HepG2 (cell line): ENCODE results near the gene TMEM107. TPM values are rescaled to one million over a fixed set of nuclear protein-coding genes. Genes with fewer than 3 reads are reported as not detected.

Source experiments
- FOXO1 ChIP-seq: sonication (generic); formaldehyde crosslinking; IDR thresholded peaks from 2 replicates; pipeline ENCODE4 v1.4.0; 2020; ENCODE audit warnings: missing genetic modification reagents
- JUNB ChIP-seq: sonication (generic); formaldehyde crosslinking; IDR thresholded peaks from 2 replicates; pipeline ENCODE4 v1.8.0; 2022; ENCODE audit warnings: missing genetic modification reagents, mild to moderate bottlenecking, borderline replicate concordance
- KLF16 ChIP-seq, 2 experiments: sonication (generic) in 1 of 2; formaldehyde crosslinking in 1 of 2; IDR thresholded peaks; 2 replicates each; pipeline versions ENCODE4 v1.6.1 to v1.8.0; 2016 to 2023; ENCODE audit warnings: missing genetic modification reagents in 2 of 2, missing compliant biosample characterization in 1 of 2
- TGIF2 ChIP-seq: IDR thresholded peaks from 2 replicates; pipeline ENCODE4 v1.6.1; 2016; ENCODE audit warnings: control low read depth, missing compliant biosample characterization
- TSC22D2 ChIP-seq: sonication (generic); formaldehyde crosslinking; IDR thresholded peaks from 2 replicates; pipeline ENCODE4 v1.5.1; 2020; ENCODE audit warnings: missing genetic modification reagents, mild to moderate bottlenecking, borderline replicate concordance
- ZNF143 ChIP-seq: sonication (generic); formaldehyde crosslinking; IDR thresholded peaks from 2 replicates; pipeline ENCODE4 v1.4.0; 2020; ENCODE audit warnings: missing genetic modification reagents
- ZNF839 ChIP-seq: sonication (generic); formaldehyde crosslinking; IDR thresholded peaks from 2 replicates; pipeline ENCODE4 v1.4.0; 2020; ENCODE audit warnings: missing genetic modification reagents, mild to moderate bottlenecking, borderline replicate concordance
- polyA plus RNA-seq, 8 experiments: library from polyadenylated mRNA; depleted of rRNA in 3 of 8; stranded (reverse) in 7 of 8; unstranded in 1 of 8; fragments of >200 nt; fragmentation: Illumina TruSeq in 4 of 8; extraction: Trizol in 4 of 8; gene quantifications; 2 replicates each; pipeline versions ENCODE4 v1.2.1 to v1.2.3, GENCODE V29; 2011 to 2016; ENCODE audit warnings: low read depth in 4 of 8, missing spikeins in 1 of 8, mixed read lengths in 1 of 8; ENCODE audit not compliant: insufficient read depth in 1 of 8
- total RNA-seq, 5 experiments: library from RNA; depleted of rRNA; stranded (reverse); fragments of >200 nt; fragmentation: Illumina TruSeq; extraction: Trizol; gene quantifications; 2 replicates each; pipeline ENCODE4 v1.2.3, GENCODE V29; 2016; ENCODE audit warnings: low read depth in 1 of 5
- TF ChIP-seq, protein P1 (sequence below): IDR thresholded peaks from 2 replicates; pipeline ENCODE4 v1.6.1; 2016; ENCODE audit warnings: missing biosample characterization, missing genetic modification reagents, low read depth
- TF ChIP-seq, protein P2 (sequence below): sonication (generic); formaldehyde crosslinking; IDR thresholded peaks from 2 replicates; pipeline ENCODE4 v1.4.0; 2020; ENCODE audit warnings: mild to moderate bottlenecking, missing genetic modification reagents
- TF ChIP-seq, protein P3 (sequence below): sonication (generic); formaldehyde crosslinking; IDR thresholded peaks from 2 replicates; pipeline ENCODE4; 2020; ENCODE audit warnings: missing genetic modification reagents, mild to moderate bottlenecking, borderline replicate concordance
- TF ChIP-seq, protein P4 (sequence below): sonication (generic); formaldehyde crosslinking; IDR thresholded peaks from 2 replicates; pipeline ENCODE4 v1.4.0; 2020; ENCODE audit warnings: missing genetic modification reagents, borderline replicate concordance
- TF ChIP-seq, protein P5 (sequence below): sonication (generic); formaldehyde crosslinking; IDR thresholded peaks from 2 replicates; pipeline ENCODE4 v1.8.0; 2022; ENCODE audit warnings: mild to moderate bottlenecking, missing genetic modification reagents, moderate library complexity
- TF ChIP-seq, protein P6 (sequence below): sonication (generic); formaldehyde crosslinking; IDR thresholded peaks from 2 replicates; pipeline ENCODE4 v1.5.1; 2020; ENCODE audit warnings: mild to moderate bottlenecking, missing genetic modification reagents, moderate library complexity

The TMEM107 gene
- total and polyA plus RNA-seq, 2 of the 13 experiments (the other 11 are each of a cell fraction or from before 2014, with no cell fraction given), result 7.2 to 15.3 TPM

DNA sequence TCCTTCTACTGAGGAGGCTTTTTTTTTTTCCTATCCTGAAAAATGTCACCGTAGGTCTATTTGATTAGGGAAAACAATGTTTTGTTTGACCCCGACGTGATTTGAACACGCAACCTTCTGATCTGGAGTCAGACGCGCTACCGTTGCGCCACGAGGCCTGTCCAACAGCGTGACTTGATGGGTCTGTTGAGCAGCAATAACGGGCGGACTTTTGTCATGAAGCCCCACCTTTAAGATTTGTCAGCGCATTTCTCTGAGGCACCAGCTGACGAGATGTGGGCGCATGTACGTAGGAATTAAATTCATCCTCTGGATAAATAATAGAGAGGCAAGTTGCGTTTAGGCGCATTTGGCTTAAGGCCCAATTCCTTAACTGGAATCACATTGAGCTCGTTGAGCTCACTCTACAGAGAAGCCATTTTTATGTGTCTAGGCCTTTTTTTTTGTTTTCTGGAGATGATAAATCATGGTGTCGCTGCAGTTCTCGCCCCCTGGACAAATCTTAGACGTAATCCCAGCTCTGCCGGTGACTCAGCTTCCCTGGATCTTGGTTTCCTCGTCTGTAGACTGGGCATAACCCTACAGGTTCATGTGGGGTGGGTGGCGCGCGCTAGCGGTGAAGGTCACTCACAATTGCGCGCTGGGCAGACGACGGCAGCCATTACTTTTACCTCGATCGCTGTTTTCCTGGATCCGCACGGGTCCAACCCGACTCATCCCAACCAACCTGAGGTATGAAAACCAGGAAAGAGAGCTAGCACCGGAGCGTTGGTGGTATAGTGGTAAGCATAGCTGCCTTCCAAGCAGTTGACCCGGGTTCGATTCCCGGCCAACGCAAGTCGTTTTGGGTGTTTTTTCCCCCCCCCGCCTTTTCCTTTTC, 44.8 kb upstream of the TMEM107 start (continued):
- TF ChIP-seq, protein P1, sequence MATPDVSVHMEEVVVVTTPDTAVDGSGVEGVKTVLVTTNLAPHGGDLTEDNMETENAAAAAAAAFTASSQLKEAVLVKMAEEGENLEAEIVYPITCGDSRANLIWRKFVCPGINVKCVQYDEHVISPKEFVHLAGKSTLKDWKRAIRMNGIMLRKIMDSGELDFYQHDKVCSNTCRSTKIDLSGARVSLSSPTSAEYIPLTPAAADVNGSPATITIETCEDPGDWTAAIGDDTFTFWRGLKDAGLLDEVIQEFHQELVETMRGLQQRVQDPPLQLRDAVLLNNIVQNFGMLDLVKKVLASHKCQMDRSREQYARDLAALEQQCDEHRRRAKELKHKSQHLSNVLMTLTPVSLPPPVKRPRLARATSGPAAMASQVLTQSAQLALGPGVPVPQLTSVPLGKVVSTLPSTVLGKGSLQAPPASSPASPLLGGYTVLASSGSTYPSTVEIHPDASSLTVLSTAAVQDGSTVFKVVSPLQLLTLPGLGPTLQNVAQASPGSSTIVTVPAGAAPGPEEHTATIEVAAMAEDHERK, result peak; percentile 33; the same call in 1 of the 2 replicates
- TF ChIP-seq FOXO1 (CRISPR knock-in tag) (peak; percentile 66), ZNF143 (CRISPR knock-in tag) (no peak; the same call in 1 of the 2 replicates), ZNF839 (CRISPR knock-in tag) (no peak), JUNB (CRISPR knock-in tag) (0 out of 2 replicates have a peak, but pooled peaks have one; percentile 16), TGIF2 (peak; percentile 71), TSC22D2 (CRISPR knock-in tag) (peak; percentile 72), KLF16 (CRISPR knock-in tag; IDR thresholded peaks at IDR 0.05) (peak in 1 of 2 experiments; percentile 59; a peak in 1 of 4 replicates)
- TF ChIP-seq, protein P2, sequence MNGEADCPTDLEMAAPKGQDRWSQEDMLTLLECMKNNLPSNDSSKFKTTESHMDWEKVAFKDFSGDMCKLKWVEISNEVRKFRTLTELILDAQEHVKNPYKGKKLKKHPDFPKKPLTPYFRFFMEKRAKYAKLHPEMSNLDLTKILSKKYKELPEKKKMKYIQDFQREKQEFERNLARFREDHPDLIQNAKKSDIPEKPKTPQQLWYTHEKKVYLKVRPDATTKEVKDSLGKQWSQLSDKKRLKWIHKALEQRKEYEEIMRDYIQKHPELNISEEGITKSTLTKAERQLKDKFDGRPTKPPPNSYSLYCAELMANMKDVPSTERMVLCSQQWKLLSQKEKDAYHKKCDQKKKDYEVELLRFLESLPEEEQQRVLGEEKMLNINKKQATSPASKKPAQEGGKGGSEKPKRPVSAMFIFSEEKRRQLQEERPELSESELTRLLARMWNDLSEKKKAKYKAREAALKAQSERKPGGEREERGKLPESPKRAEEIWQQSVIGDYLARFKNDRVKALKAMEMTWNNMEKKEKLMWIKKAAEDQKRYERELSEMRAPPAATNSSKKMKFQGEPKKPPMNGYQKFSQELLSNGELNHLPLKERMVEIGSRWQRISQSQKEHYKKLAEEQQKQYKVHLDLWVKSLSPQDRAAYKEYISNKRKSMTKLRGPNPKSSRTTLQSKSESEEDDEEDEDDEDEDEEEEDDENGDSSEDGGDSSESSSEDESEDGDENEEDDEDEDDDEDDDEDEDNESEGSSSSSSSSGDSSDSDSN (CRISPR knock-in tag), result 0 out of 2 replicates have a peak, but pooled peaks have one; percentile 37
- TF ChIP-seq, protein P3, sequence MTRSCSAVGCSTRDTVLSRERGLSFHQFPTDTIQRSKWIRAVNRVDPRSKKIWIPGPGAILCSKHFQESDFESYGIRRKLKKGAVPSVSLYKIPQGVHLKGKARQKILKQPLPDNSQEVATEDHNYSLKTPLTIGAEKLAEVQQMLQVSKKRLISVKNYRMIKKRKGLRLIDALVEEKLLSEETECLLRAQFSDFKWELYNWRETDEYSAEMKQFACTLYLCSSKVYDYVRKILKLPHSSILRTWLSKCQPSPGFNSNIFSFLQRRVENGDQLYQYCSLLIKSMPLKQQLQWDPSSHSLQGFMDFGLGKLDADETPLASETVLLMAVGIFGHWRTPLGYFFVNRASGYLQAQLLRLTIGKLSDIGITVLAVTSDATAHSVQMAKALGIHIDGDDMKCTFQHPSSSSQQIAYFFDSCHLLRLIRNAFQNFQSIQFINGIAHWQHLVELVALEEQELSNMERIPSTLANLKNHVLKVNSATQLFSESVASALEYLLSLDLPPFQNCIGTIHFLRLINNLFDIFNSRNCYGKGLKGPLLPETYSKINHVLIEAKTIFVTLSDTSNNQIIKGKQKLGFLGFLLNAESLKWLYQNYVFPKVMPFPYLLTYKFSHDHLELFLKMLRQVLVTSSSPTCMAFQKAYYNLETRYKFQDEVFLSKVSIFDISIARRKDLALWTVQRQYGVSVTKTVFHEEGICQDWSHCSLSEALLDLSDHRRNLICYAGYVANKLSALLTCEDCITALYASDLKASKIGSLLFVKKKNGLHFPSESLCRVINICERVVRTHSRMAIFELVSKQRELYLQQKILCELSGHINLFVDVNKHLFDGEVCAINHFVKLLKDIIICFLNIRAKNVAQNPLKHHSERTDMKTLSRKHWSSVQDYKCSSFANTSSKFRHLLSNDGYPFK (CRISPR knock-in tag), result peak; percentile 68; the same call in 1 of the 2 replicates
- TF ChIP-seq, protein P4, sequence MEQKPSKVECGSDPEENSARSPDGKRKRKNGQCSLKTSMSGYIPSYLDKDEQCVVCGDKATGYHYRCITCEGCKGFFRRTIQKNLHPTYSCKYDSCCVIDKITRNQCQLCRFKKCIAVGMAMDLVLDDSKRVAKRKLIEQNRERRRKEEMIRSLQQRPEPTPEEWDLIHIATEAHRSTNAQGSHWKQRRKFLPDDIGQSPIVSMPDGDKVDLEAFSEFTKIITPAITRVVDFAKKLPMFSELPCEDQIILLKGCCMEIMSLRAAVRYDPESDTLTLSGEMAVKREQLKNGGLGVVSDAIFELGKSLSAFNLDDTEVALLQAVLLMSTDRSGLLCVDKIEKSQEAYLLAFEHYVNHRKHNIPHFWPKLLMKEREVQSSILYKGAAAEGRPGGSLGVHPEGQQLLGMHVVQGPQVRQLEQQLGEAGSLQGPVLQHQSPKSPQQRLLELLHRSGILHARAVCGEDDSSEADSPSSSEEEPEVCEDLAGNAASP (CRISPR knock-in tag), result peak; percentile 81
- TF ChIP-seq, protein P5, sequence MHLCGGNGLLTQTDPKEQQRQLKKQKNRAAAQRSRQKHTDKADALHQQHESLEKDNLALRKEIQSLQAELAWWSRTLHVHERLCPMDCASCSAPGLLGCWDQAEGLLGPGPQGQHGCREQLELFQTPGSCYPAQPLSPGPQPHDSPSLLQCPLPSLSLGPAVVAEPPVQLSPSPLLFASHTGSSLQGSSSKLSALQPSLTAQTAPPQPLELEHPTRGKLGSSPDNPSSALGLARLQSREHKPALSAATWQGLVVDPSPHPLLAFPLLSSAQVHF, result no peak
- TF ChIP-seq, protein P6, sequence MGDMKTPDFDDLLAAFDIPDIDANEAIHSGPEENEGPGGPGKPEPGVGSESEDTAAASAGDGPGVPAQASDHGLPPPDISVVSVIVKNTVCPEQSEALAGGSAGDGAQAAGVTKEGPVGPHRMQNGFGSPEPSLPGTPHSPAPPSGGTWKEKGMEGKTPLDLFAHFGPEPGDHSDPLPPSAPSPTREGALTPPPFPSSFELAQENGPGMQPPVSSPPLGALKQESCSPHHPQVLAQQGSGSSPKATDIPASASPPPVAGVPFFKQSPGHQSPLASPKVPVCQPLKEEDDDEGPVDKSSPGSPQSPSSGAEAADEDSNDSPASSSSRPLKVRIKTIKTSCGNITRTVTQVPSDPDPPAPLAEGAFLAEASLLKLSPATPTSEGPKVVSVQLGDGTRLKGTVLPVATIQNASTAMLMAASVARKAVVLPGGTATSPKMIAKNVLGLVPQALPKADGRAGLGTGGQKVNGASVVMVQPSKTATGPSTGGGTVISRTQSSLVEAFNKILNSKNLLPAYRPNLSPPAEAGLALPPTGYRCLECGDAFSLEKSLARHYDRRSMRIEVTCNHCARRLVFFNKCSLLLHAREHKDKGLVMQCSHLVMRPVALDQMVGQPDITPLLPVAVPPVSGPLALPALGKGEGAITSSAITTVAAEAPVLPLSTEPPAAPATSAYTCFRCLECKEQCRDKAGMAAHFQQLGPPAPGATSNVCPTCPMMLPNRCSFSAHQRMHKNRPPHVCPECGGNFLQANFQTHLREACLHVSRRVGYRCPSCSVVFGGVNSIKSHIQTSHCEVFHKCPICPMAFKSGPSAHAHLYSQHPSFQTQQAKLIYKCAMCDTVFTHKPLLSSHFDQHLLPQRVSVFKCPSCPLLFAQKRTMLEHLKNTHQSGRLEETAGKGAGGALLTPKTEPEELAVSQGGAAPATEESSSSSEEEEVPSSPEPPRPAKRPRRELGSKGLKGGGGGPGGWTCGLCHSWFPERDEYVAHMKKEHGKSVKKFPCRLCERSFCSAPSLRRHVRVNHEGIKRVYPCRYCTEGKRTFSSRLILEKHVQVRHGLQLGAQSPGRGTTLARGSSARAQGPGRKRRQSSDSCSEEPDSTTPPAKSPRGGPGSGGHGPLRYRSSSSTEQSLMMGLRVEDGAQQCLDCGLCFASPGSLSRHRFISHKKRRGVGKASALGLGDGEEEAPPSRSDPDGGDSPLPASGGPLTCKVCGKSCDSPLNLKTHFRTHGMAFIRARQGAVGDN (CRISPR knock-in tag), result peak; percentile 81
